Epithelial cell of proximal tubule (primary cell): ENCODE results near the gene ZNF672. TPM values are rescaled to one million over a fixed set of nuclear protein-coding genes. Genes with fewer than 3 reads are reported as not detected.
"Not testable (repeated sequence)": the region's sequence is repeated elsewhere in the genome, so short reads cannot be mapped to it uniquely, and the experiment has no call there.

ENCODE experiments used
- DNase-seq: peaks from one replicate; pipeline ENCODE4 v3.0.0-alpha.2; 2011; ENCODE audit warnings: low read depth
- H3K4me3 ChIP-seq: 2 replicates; pipeline ENCODE4 v1.5.1; 2011; ENCODE audit warnings: low read depth, mild to moderate bottlenecking, low read length
- total RNA-seq: library from RNA; depleted of rRNA; stranded (reverse); fragments of >200 nt; gene quantifications from 2 replicates; pipeline ENCODE4 v1.2.3, GENCODE V29; 2015
- TF ChIP-seq, protein P1 (sequence below): conservative IDR thresholded peaks from 2 replicates; pipeline ENCODE4 v1.5.1; 2012; ENCODE audit warnings: low read depth, mild to moderate bottlenecking, low read length

The ZNF672 gene
- total RNA-seq, 1 donor from 2014 or later, result 32.6 TPM

DNA sequence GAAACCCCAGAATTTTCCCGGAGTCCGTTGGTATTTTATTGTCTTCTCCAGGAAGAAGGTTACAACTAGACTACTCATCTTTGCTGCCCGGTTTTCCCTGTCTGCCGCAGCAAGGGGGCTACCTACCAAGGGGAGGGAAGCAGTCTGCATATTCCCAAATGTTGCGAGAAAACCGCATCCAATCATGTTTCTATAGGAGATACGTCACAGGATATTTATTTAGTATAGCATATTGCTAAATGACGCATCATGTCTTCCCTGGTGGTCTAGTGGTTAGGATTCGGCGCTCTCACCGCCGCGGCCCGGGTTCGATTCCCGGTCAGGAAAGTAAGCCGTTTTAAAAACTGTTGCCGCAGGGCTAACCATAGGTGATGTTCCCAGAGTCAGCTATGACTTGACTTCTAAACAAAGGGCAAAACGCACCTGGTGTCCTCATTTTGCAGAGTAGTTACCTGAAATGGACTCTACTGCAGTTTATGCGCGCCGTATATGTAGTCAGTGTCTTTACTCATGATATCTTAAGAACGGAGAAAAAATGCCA lies 36.0 kb downstream of the ZNF672 start:
- TF ChIP-seq, protein P1, sequence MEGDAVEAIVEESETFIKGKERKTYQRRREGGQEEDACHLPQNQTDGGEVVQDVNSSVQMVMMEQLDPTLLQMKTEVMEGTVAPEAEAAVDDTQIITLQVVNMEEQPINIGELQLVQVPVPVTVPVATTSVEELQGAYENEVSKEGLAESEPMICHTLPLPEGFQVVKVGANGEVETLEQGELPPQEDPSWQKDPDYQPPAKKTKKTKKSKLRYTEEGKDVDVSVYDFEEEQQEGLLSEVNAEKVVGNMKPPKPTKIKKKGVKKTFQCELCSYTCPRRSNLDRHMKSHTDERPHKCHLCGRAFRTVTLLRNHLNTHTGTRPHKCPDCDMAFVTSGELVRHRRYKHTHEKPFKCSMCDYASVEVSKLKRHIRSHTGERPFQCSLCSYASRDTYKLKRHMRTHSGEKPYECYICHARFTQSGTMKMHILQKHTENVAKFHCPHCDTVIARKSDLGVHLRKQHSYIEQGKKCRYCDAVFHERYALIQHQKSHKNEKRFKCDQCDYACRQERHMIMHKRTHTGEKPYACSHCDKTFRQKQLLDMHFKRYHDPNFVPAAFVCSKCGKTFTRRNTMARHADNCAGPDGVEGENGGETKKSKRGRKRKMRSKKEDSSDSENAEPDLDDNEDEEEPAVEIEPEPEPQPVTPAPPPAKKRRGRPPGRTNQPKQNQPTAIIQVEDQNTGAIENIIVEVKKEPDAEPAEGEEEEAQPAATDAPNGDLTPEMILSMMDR, result no peak
- no peak for DNase-seq

DNA sequence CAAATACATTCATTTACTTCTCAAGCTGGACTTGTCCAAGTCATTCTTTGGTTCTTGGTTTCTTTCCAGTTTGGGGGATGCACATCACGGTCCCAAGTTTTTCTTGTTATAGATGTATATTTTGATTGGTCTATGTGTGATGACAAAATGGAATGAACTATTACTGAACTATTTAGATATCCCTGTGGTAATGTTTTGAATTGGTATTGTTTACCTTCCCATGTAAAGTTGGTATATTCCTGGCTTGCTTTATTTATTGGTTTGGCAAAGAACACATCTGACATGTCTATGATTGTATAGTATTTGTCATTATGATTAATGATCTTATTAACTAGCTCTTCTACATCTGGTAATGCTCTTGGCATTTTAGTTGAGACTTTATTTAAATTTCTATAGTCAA lies 43.2 kb downstream of the ZNF672 start:
- TF ChIP-seq, protein P1, result no peak
- no peak overlapping the region for H3K4me3 ChIP-seq
- no peak for DNase-seq

More for the DNA sequence above, 36.0 kb downstream of the ZNF672 start:
- peak overlapping the region; percentile 68 for H3K4me3 ChIP-seq

DNA sequence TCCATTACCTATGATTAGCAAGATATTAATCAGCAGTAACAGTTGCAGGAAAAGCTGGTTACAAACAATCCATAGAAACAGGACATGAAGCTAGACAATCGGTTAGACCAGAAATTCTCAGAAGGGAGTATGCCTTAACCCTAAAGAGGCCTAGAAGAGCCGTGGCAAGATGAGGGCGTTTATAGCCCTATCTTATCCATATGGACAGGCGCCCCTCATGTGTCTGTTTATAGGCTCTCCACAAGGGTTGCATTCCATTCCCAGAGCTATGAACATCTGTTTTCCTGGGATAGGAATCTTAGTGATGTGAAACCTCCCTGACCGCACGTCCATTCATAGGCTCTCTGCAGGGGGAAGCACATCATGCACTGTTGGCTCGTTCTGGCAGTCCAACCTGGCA lies 44.4 kb downstream of the ZNF672 start:
- not testable (repeated sequence) for H3K4me3 ChIP-seq, DNase-seq

DNA sequence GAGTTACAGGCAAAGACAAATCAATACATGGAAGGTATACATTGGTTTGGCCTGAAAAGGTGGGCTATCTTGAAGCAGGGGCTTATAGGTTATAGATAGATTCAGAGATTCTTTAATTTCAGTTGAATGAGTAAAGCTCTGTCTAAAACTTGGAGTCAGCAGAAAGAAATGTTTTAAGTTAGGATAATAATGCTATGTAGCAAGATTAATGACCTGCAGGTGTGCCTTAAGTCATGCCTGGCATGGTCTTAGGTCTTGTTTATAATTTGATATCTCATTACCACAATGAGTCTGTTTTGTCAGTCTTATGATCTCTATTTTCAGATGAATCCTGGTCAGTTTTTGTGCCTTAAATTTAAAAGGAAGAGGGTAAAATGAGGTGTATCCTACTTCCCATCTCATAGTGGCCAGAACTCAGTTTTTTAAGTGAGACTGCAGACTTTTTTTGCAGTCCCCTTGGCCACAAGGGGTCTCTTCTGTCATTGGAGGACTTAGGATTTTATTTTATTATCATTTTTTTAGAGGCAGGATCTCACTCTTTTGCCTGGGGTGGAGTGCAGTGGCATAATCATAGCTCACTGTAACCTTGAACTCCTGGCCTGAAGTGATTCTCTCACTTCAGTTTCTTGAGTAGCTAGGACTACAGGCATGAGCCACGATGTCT lies 46.7 kb downstream of the ZNF672 start:
- H3K4me3 ChIP-seq, result no peak overlapping the region
- no peak for DNase-seq
- TF ChIP-seq, protein P1, result no peak

DNA sequence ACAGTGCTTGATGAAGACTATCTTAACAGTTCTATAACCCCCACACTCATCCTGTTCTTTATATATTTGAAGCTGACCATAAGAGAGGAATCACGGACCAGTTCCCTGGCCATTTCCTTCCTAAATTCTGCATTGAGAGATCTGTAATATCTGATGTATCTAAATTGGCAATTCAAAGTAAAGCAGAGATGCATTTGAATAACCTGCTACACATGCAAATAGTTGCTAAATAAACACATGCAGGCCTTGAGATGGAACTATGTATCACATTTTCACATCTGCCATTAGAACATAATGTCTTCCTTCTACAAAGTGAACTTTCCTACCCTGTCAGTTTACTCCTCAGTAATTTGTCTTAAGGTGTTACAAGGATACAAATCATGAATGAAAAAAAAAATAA lies 47.6 kb downstream of the ZNF672 start:
- H3K4me3 ChIP-seq, result no peak overlapping the region
- TF ChIP-seq, protein P1, result no peak
- DNase-seq, result no peak

DNA sequence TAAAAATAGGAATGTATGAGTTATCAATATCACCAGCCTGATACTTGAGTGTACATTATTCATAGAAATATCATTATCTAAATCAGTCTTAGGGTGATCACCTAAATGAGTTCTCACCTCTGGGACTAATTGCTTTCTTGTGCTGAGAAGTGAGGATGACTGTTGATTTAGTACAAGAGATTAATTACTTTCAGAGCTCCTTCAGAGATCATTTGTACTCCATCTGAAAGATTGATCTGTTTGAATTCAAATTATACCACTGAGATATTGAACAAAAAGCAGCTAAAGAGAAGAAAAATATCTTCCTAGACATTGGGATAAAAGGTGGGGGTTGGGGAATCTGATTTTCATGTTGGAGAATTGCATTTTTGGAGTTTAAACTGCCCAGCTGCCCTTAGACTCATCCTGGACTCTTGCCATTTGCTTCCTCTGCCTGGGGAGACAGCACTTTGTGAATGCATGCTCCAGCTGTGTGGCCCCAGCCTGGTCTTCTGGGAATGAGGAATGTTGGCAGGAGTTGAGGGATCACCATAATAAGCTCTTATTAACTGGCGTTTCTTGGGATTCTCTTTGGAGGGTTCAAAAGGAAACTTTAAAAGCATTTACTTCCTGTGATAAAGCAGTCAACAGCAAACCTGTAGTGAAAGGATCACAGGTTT lies 48.3 kb downstream of the ZNF672 start:
- no peak overlapping the region for H3K4me3 ChIP-seq
- no peak for DNase-seq
- TF ChIP-seq, protein P1, result no peak

DNA sequence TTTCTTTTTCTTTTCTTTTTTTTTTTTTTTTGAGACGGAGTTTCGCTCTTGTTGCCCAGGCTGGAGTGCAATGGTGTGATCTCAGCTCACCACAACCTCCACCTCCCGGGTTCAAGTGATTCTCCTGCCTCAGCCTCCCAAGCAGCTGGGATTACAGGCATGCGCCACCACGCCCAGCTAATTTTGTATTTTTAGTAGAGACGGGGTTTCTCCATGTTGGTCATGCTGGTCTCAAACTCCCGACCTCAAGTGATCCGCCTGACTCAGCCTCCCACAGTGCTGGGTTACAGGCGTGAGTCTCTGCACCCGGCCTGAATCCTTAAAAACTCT lies 51.9 kb downstream of the ZNF672 start:
- not testable (repeated sequence) for DNase-seq, H3K4me3 ChIP-seq
